ENCODE measurements around the gene PARN.
"Not testable (repeated sequence)": the region's sequence is repeated elsewhere in the genome, so short reads cannot be mapped to it uniquely, and the experiment has no call there.

The PARN gene

GRCh38 chr16:14613991-14614390 is 16.1 kb downstream of the PARN start:
- Histone ChIP-seq H3K4me3 (no peak overlapping the region), H3K27me3 (ENCODE audit: low read depth) (no peaks in the 10 kb centered on the region), H3K36me3 (replicated peaks) (peaks cover 37% of the 10 kb centered on the region), H3K9me3 (no peaks in the 10 kb centered on the region), H3K4me1 (peaks cover 19% of the 10 kb centered on the region)
- no peak for DNase-seq (ENCODE audit: low spot score in 2 of 2)
- in situ Hi-C loops (cut with MboI; ENCODE audit: low sequenced_read_pairs), result no loop called here

- Histone ChIP-seq H3K4me3 (no peak overlapping the region), H3K36me3 (replicated peaks) (peaks cover 36% of the 10 kb centered on the region)
- in situ Hi-C loops (cut with MboI; ENCODE audit: low sequenced_read_pairs), result no loop called here
Measured at GRCh38 chr16:14611660-14612059, 18.4 kb downstream of the PARN start.

GRCh38 chr16:14609716-14610115 is 20.3 kb downstream of the PARN start:
- Histone ChIP-seq H3K4me1 (peaks cover 30% of the 10 kb centered on the region), H3K36me3 (replicated peaks) (peaks cover 46% of the 10 kb centered on the region), H3K4me3 (no peak overlapping the region), H3K27me3 (ENCODE audit: low read depth) (no peaks in the 10 kb centered on the region), H3K9me3 (no peaks in the 10 kb centered on the region)
- in situ Hi-C loops (cut with MboI; ENCODE audit: low sequenced_read_pairs), result no loop called here
- DNase-seq (ENCODE audit: low spot score in 2 of 2), result peak; percentile 73 to 79

More at GRCh38 chr16:14611660-14612059, 18.4 kb downstream of the PARN start:
- DNase-seq (ENCODE audit: low spot score in 2 of 2), result no peak
- peaks cover 30% of the 10 kb centered on the region for H3K4me1 ChIP-seq
- no peaks in the 10 kb centered on the region for H3K27me3 ChIP-seq (ENCODE audit: low read depth)
- H3K9me3 ChIP-seq, result no peaks in the 10 kb centered on the region

- Histone ChIP-seq H3K4me1 (peaks cover 30% of the 10 kb centered on the region), H3K36me3 (replicated peaks) (peaks cover 47% of the 10 kb centered on the region)
- in situ Hi-C loops (cut with MboI; ENCODE audit: low sequenced_read_pairs), result no loop called here
Measured at GRCh38 chr16:14608604-14609003, 21.5 kb downstream of the PARN start.

GRCh38 chr16:14608111-14608566 is 21.9 kb downstream of the PARN start:
- peaks cover 30% of the 10 kb centered on the region for H3K4me1 ChIP-seq
- DNase-seq (ENCODE audit: low spot score in 2 of 2), result no peak
- H3K36me3 ChIP-seq (replicated peaks), result peaks cover 48% of the 10 kb centered on the region
- in situ Hi-C loops (cut with MboI; ENCODE audit: low sequenced_read_pairs), result no loop called here
- H3K9me3 ChIP-seq, result no peaks in the 10 kb centered on the region
- H3K4me3 ChIP-seq, result no peak overlapping the region
- no peaks in the 10 kb centered on the region for H3K27me3 ChIP-seq (ENCODE audit: low read depth)

More at GRCh38 chr16:14608604-14609003, 21.5 kb downstream of the PARN start:
- no peaks in the 10 kb centered on the region for H3K27me3 ChIP-seq (ENCODE audit: low read depth)
- no peaks in the 10 kb centered on the region for H3K9me3 ChIP-seq
- no peak overlapping the region for H3K4me3 ChIP-seq
- peak; percentile 84 to 99 for DNase-seq (ENCODE audit: low spot score in 2 of 2)

- Histone ChIP-seq H3K27me3 (ENCODE audit: low read depth) (no peaks in the 10 kb centered on the region), H3K9me3 (no peaks in the 10 kb centered on the region), H3K36me3 (replicated peaks) (peaks cover 57% of the 10 kb centered on the region), H3K4me3 (no peak overlapping the region), H3K4me1 (peaks cover 30% of the 10 kb centered on the region)
- in situ Hi-C loops (cut with MboI; ENCODE audit: low sequenced_read_pairs), result no loop called here
- no peak for DNase-seq (ENCODE audit: low spot score in 2 of 2)
Measured at GRCh38 chr16:14606102-14606501, 24.0 kb downstream of the PARN start.

GRCh38 chr16:14602443-14602963 is 27.6 kb downstream of the PARN start:
- Histone ChIP-seq H3K9me3 (no peaks in the 10 kb centered on the region), H3K27me3 (ENCODE audit: low read depth) (no peaks in the 10 kb centered on the region), H3K4me1 (no peaks in the 10 kb centered on the region; the same call in 1 of the 2 replicates), H3K4me3 (no peak overlapping the region), H3K36me3 (replicated peaks) (peaks cover 78% of the 10 kb centered on the region)
- in situ Hi-C loops (cut with MboI; ENCODE audit: low sequenced_read_pairs), result no loop called here
- no peak for DNase-seq (ENCODE audit: low spot score in 2 of 2)

- no peaks in the 10 kb centered on the region for H3K9me3 ChIP-seq
- no peak for DNase-seq (ENCODE audit: low spot score in 2 of 2)
- no peaks in the 10 kb centered on the region for H3K4me1 ChIP-seq
- in situ Hi-C loops (cut with MboI; ENCODE audit: low sequenced_read_pairs), result no loop called here
- no peaks in the 10 kb centered on the region for H3K27me3 ChIP-seq (ENCODE audit: low read depth)
- H3K36me3 ChIP-seq (replicated peaks), result peaks cover 67% of the 10 kb centered on the region
- H3K4me3 ChIP-seq, result no peak overlapping the region
Measured at GRCh38 chr16:14600164-14600563, 29.9 kb downstream of the PARN start.

GRCh38 chr16:14586637-14587305 is 43.3 kb downstream of the PARN start:
- in situ Hi-C loops (cut with MboI; ENCODE audit: low sequenced_read_pairs), result no loop called here
- no peak for DNase-seq (ENCODE audit: low spot score in 2 of 2)
- H3K36me3 ChIP-seq (replicated peaks), result peaks cover 64% of the 10 kb centered on the region

GRCh38 chr16:14585287-14585686 is 44.8 kb downstream of the PARN start:
- Histone ChIP-seq H3K4me3 (no peak overlapping the region), H3K27me3 (ENCODE audit: low read depth) (no peaks in the 10 kb centered on the region), H3K36me3 (replicated peaks) (peaks cover 68% of the 10 kb centered on the region), H3K9me3 (no peaks in the 10 kb centered on the region), H3K4me1 (peaks cover 3% of the 10 kb centered on the region)
- in situ Hi-C loops (cut with MboI; ENCODE audit: low sequenced_read_pairs), result no loop called here
- no peak for DNase-seq (ENCODE audit: low spot score in 2 of 2)

More at GRCh38 chr16:14586637-14587305, 43.3 kb downstream of the PARN start:
- Histone ChIP-seq H3K9me3 (no peaks in the 10 kb centered on the region), H3K4me1 (peaks cover 3% of the 10 kb centered on the region), H3K27me3 (ENCODE audit: low read depth) (no peaks in the 10 kb centered on the region), H3K4me3 (no peak overlapping the region)

- in situ Hi-C loops (cut with MboI; ENCODE audit: low sequenced_read_pairs); H3K4me1 ChIP-seq; H3K9me3 ChIP-seq; H3K4me3 ChIP-seq; DNase-seq (ENCODE audit: low spot score in 2 of 2); H3K27me3 ChIP-seq (ENCODE audit: low read depth): not testable (repeated sequence)
- peaks cover 72% of the 10 kb centered on the region for H3K36me3 ChIP-seq (replicated peaks)
Measured at GRCh38 chr16:14580926-14581325, 49.1 kb downstream of the PARN start.

GRCh38 chr16:14579266-14579665 is 50.8 kb downstream of the PARN start:
- in situ Hi-C loops (cut with MboI; ENCODE audit: low sequenced_read_pairs), result no loop called here
- H3K4me1 ChIP-seq, result no peaks in the 10 kb centered on the region

GRCh38 chr16:14576532-14576931 is 53.5 kb downstream of the PARN start:
- in situ Hi-C loops (cut with MboI; ENCODE audit: low sequenced_read_pairs), result no loop called here

More at GRCh38 chr16:14579266-14579665, 50.8 kb downstream of the PARN start:
- peaks cover 3% of the 10 kb centered on the region; the same call in 1 of the 2 replicates for H3K9me3 ChIP-seq
- H3K4me3 ChIP-seq, result no peak overlapping the region
- H3K27me3 ChIP-seq (ENCODE audit: low read depth), result no peaks in the 10 kb centered on the region
- no peak for DNase-seq (ENCODE audit: low spot score in 2 of 2)
- H3K36me3 ChIP-seq (replicated peaks), result peaks cover 86% of the 10 kb centered on the region

GRCh38 chr16:14576069-14576468 is 54.0 kb downstream of the PARN start:
- H3K4me3 ChIP-seq, result no peak overlapping the region
- H3K9me3 ChIP-seq, result peaks cover 3% of the 10 kb centered on the region; the same call in 1 of the 2 replicates
- H3K27me3 ChIP-seq (ENCODE audit: low read depth), result no peaks in the 10 kb centered on the region
- no peaks in the 10 kb centered on the region for H3K4me1 ChIP-seq
- in situ Hi-C loops (cut with MboI; ENCODE audit: low sequenced_read_pairs), result no loop called here
- H3K36me3 ChIP-seq (replicated peaks), result peaks cover 54% of the 10 kb centered on the region
- no peak for DNase-seq (ENCODE audit: low spot score in 2 of 2)

More at GRCh38 chr16:14576532-14576931, 53.5 kb downstream of the PARN start:
- DNase-seq (ENCODE audit: low spot score in 2 of 2), result no peak
- Histone ChIP-seq H3K4me1 (no peaks in the 10 kb centered on the region), H3K4me3 (no peak overlapping the region), H3K36me3 (replicated peaks) (peaks cover 58% of the 10 kb centered on the region), H3K27me3 (ENCODE audit: low read depth) (no peaks in the 10 kb centered on the region), H3K9me3 (peaks cover 3% of the 10 kb centered on the region; the same call in 1 of the 2 replicates)

Data from HAP-1 (cell line).